ENCODE measurements around the gene OGDHL. TPM values are rescaled to one million over a fixed set of nuclear protein-coding genes. Genes with fewer than 3 reads are reported as not detected.

Gene OGDHL
- total RNA-seq, 1 donor from 2014 or later = 1.9 TPM

DNA sequence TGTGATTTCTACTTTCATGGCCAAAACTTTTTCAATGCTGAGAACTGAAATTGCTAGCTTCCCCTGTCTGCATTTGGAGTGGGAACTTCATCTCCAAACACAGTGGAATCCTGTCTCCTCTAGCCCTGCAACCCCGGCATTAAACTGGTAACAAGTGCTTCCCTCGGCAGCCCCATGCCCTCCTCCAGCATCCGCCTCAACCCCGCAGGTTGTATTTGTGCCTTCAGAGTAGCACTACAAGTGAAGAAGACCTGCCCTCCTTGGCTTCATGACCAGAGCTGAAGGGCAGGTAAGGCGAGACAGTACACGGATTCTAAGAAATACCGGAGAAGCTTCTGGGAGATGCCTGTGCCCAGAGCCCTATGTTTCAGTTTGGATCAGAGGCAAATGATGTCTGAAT, 65.8 kb downstream of the OGDHL start:
- Mint-ChIP-seq H3K27me3 (ENCODE audit: low read depth, unreplicated experiment) (peaks cover 67% of the 10 kb centered on the region), H3K27ac (ENCODE audit: unreplicated experiment) (no peak overlapping the region), H3K36me3 (ENCODE audit: low read depth, unreplicated experiment) (no peaks in the 10 kb centered on the region), H3K4me1 (ENCODE audit: low read depth, unreplicated experiment) (no peaks in the 10 kb centered on the region), H3K4me3 (ENCODE audit: unreplicated experiment) (no peak overlapping the region), H3K9me3 (ENCODE audit: unreplicated experiment) (peaks cover 4% of the 10 kb centered on the region)
- Histone ChIP-seq H2AFZ (ENCODE audit: low read depth, low read length) (no peak overlapping the region), H3K36me3 (ENCODE audit: insufficient read depth, low read length) (no peaks in the 10 kb centered on the region), H3K27ac (ENCODE audit: low read depth, low read length) (no peak overlapping the region), H3K4me3 (ENCODE audit: insufficient read depth, low read depth, low read length) (no peak overlapping the region), H3K27me3 (ENCODE audit: insufficient read depth, low read length) (peaks cover 9% of the 10 kb centered on the region), H3K9ac (ENCODE audit: low read length) (no peak overlapping the region), H3K4me2 (ENCODE audit: low read length) (no peak overlapping the region), H4K20me1 (ENCODE audit: insufficient read depth, low read length) (no peaks in the 10 kb centered on the region), H3K9me3 (ENCODE audit: insufficient read depth, low read depth, low read length) (no peaks in the 10 kb centered on the region), H3K4me1 (ENCODE audit: insufficient read depth, low read length) (no peaks in the 10 kb centered on the region), H3K79me2 (ENCODE audit: insufficient read depth, low read length) (no peaks in the 10 kb centered on the region)
- TF ChIP-seq, protein P1, sequence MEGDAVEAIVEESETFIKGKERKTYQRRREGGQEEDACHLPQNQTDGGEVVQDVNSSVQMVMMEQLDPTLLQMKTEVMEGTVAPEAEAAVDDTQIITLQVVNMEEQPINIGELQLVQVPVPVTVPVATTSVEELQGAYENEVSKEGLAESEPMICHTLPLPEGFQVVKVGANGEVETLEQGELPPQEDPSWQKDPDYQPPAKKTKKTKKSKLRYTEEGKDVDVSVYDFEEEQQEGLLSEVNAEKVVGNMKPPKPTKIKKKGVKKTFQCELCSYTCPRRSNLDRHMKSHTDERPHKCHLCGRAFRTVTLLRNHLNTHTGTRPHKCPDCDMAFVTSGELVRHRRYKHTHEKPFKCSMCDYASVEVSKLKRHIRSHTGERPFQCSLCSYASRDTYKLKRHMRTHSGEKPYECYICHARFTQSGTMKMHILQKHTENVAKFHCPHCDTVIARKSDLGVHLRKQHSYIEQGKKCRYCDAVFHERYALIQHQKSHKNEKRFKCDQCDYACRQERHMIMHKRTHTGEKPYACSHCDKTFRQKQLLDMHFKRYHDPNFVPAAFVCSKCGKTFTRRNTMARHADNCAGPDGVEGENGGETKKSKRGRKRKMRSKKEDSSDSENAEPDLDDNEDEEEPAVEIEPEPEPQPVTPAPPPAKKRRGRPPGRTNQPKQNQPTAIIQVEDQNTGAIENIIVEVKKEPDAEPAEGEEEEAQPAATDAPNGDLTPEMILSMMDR (IDR thresholded peaks at IDR 0.05; ENCODE audit: insufficient read depth, low read depth, low read length) = no peak
- no peak for TF ChIP-seq EZH2 (IDR thresholded peaks at IDR 0.05; ENCODE audit: insufficient read depth, low read length)
- FAIRE-seq = no peak
- DNase-seq (ENCODE audit: low read depth) = no peak

DNA sequence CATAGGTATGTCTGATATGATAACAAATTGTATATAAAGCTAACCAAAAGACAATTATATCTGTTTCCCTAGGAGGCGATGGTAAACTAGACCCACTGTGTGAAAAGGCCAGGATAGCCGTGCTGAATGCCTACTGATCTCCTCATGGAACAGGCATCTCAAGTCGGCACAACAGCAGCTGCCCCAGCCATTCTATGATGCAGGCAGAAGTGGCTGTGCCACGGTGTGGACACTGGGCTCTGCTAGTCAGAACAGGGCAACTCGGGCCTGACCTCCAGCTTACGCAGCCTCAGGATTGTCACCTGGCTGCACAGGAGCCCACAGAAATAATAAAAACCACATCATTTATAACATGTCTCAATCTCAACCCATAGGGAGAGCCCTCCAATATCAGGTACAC, 67.7 kb downstream of the OGDHL start:
- Mint-ChIP-seq H3K27ac (ENCODE audit: unreplicated experiment) (no peak overlapping the region), H3K27me3 (ENCODE audit: low read depth, unreplicated experiment) (peaks cover 74% of the 10 kb centered on the region), H3K4me1 (ENCODE audit: low read depth, unreplicated experiment) (peaks cover 5% of the 10 kb centered on the region), H3K36me3 (ENCODE audit: low read depth, unreplicated experiment) (no peaks in the 10 kb centered on the region), H3K4me3 (ENCODE audit: unreplicated experiment) (no peak overlapping the region), H3K9me3 (ENCODE audit: unreplicated experiment) (peaks cover 4% of the 10 kb centered on the region)
- no peak for DNase-seq (ENCODE audit: low read depth)
- Histone ChIP-seq H3K4me1 (ENCODE audit: insufficient read depth, low read length) (no peaks in the 10 kb centered on the region), H3K4me2 (ENCODE audit: low read length) (no peak overlapping the region), H3K9ac (ENCODE audit: low read length) (no peak overlapping the region), H3K27me3 (ENCODE audit: insufficient read depth, low read length) (peaks cover 21% of the 10 kb centered on the region), H3K79me2 (ENCODE audit: insufficient read depth, low read length) (no peaks in the 10 kb centered on the region), H3K36me3 (ENCODE audit: insufficient read depth, low read length) (no peaks in the 10 kb centered on the region), H2AFZ (ENCODE audit: low read depth, low read length) (no peak overlapping the region), H3K27ac (ENCODE audit: low read depth, low read length) (no peak overlapping the region), H4K20me1 (ENCODE audit: insufficient read depth, low read length) (no peaks in the 10 kb centered on the region), H3K9me3 (ENCODE audit: insufficient read depth, low read depth, low read length) (no peaks in the 10 kb centered on the region), H3K4me3 (ENCODE audit: insufficient read depth, low read depth, low read length) (no peak overlapping the region)
- no peak for FAIRE-seq
- TF ChIP-seq EZH2 (IDR thresholded peaks at IDR 0.05; ENCODE audit: insufficient read depth, low read length) = no peak
- TF ChIP-seq, protein P1 (IDR thresholded peaks at IDR 0.05; ENCODE audit: insufficient read depth, low read depth, low read length) = no peak

DNA sequence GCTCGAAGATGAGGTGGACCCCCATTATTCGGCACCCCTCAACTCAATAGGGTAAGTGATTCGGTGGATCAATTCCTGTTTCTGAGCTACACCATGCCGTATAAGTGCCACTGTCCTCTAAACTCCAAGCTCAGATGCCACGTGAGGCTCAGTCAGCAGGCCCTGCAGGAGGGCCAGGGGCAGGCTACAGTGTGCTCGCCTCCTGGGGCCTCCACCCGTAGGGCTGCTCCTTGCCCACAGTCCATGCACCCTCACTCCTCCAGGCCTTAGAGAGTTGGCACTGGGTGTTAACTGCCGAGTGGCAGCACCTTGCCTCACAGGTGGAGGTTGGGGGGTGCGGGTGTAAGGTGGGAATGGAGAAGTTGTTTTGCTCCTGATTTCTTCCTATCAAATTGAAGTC, 70.5 kb downstream of the OGDHL start:
- no peaks in the 10 kb centered on the region for H3K36me3 Mint-ChIP-seq (ENCODE audit: low read depth, unreplicated experiment)
- no peak overlapping the region for H3K27ac Mint-ChIP-seq (ENCODE audit: unreplicated experiment)
- Histone ChIP-seq H2AFZ (ENCODE audit: low read depth, low read length) (no peak overlapping the region), H3K4me3 (ENCODE audit: insufficient read depth, low read depth, low read length) (no peak overlapping the region), H4K20me1 (ENCODE audit: insufficient read depth, low read length) (no peaks in the 10 kb centered on the region), H3K4me1 (ENCODE audit: insufficient read depth, low read length) (no peaks in the 10 kb centered on the region), H3K9ac (ENCODE audit: low read length) (no peak overlapping the region), H3K79me2 (ENCODE audit: insufficient read depth, low read length) (no peaks in the 10 kb centered on the region), H3K36me3 (ENCODE audit: insufficient read depth, low read length) (no peaks in the 10 kb centered on the region), H3K27ac (ENCODE audit: low read depth, low read length) (no peak overlapping the region), H3K9me3 (ENCODE audit: insufficient read depth, low read depth, low read length) (no peaks in the 10 kb centered on the region), H3K27me3 (ENCODE audit: insufficient read depth, low read length) (peaks cover 29% of the 10 kb centered on the region), H3K4me2 (ENCODE audit: low read length) (no peak overlapping the region)
- H3K4me3 Mint-ChIP-seq (ENCODE audit: unreplicated experiment) = no peak overlapping the region
- FAIRE-seq = no peak
- peaks cover 4% of the 10 kb centered on the region for H3K9me3 Mint-ChIP-seq (ENCODE audit: unreplicated experiment)
- no peak for DNase-seq (ENCODE audit: low read depth)
- TF ChIP-seq EZH2 (IDR thresholded peaks at IDR 0.05; ENCODE audit: insufficient read depth, low read length) = no peak
- H3K4me1 Mint-ChIP-seq (ENCODE audit: low read depth, unreplicated experiment) = peaks cover 5% of the 10 kb centered on the region
- H3K27me3 Mint-ChIP-seq (ENCODE audit: low read depth, unreplicated experiment) = peaks cover 83% of the 10 kb centered on the region

Measured in astrocyte (in vitro differentiated cells and primary cell).